HG03442 (cell line): Measurements from ENCODE around the gene ALOX15.
"Not testable (repeated sequence)": the region's sequence is repeated elsewhere in the genome, so short reads cannot be mapped to it uniquely, and the experiment has no call there.

Experiments
- ATAC-seq: cut with Tn5 transposase; IDR thresholded peaks from one replicate; pipeline ENCODE4 v1.9.1; 2021; ENCODE audit warnings: mild to moderate bottlenecking, moderate library complexity; ENCODE audit not compliant: unreplicated experiment

ALOX15 gene

GRCh38 chr17:4594931-4595684, 46.4 kb downstream of the ALOX15 start:
- no peak for ATAC-seq

- ATAC-seq = no peak
Observed at GRCh38 chr17:4594406-4594805, 47.1 kb downstream of the ALOX15 start.

GRCh38 chr17:4593021-4593421, 48.5 kb downstream of the ALOX15 start:
- ATAC-seq = no peak

- no peak for ATAC-seq
Observed at GRCh38 chr17:4592240-4593005, 49.1 kb downstream of the ALOX15 start.

- no peak for ATAC-seq
Observed at GRCh38 chr17:4591529-4591928, 49.9 kb downstream of the ALOX15 start.

- no peak for ATAC-seq
Observed at GRCh38 chr17:4590981-4591453, 50.5 kb downstream of the ALOX15 start.

- ATAC-seq = not testable (repeated sequence)
Observed at GRCh38 chr17:4590042-4590441, 51.4 kb downstream of the ALOX15 start.

- ATAC-seq = no peak
Observed at GRCh38 chr17:4588898-4589625, 52.4 kb downstream of the ALOX15 start.

GRCh38 chr17:4588391-4588790, 53.1 kb downstream of the ALOX15 start:
- no peak for ATAC-seq

GRCh38 chr17:4587803-4588202, 53.7 kb downstream of the ALOX15 start:
- no peak for ATAC-seq

GRCh38 chr17:4587195-4587594, 54.3 kb downstream of the ALOX15 start:
- ATAC-seq = no peak

GRCh38 chr17:4586043-4586442, 55.4 kb downstream of the ALOX15 start:
- ATAC-seq = no peak

- ATAC-seq = no peak
Observed at GRCh38 chr17:4585638-4585994, 55.9 kb downstream of the ALOX15 start.

GRCh38 chr17:4584917-4585637, 56.4 kb downstream of the ALOX15 start:
- ATAC-seq = no peak

GRCh38 chr17:4584101-4584916, 57.2 kb downstream of the ALOX15 start, which contains the start of gene SMTNL2:
Gene SMTNL2 (plus strand): TSS chr17:4584529. CDS start chr17:4584606, 77 bp downstream.
- no peak for ATAC-seq

- ATAC-seq = no peak
Observed at GRCh38 chr17:4583782-4584100, 57.7 kb downstream of the ALOX15 start.

GRCh38 chr17:4583206-4583605, 58.3 kb downstream of the ALOX15 start:
- no peak for ATAC-seq

- ATAC-seq = no peak
Observed at GRCh38 chr17:4582691-4583090, 58.8 kb downstream of the ALOX15 start.

- no peak for ATAC-seq
Observed at GRCh38 chr17:4582101-4582501, 59.4 kb downstream of the ALOX15 start.
